Ishikawa (cell line): Measurements from ENCODE around the gene ZNF248.

Experiments used
- CEBPB ChIP-seq: IDR thresholded peaks from 2 replicates; pipeline ENCODE4 v1.6.1; 2012
- EGR1 ChIP-seq: IDR thresholded peaks from 2 replicates; pipeline ENCODE4 v1.6.1; 2012
- EP300 ChIP-seq: IDR thresholded peaks from 2 replicates; pipeline ENCODE4 v1.6.1; 2012; ENCODE audit warnings: borderline replicate concordance
- RAD21 ChIP-seq: IDR thresholded peaks from 2 replicates; pipeline ENCODE4 v1.6.1; 2012; ENCODE audit warnings: low read depth
- TCF12 ChIP-seq: IDR thresholded peaks from 2 replicates; pipeline ENCODE4 v1.6.1; 2012; ENCODE audit warnings: low read depth
- TEAD4 ChIP-seq: IDR thresholded peaks from 2 replicates; pipeline ENCODE4 v1.6.1; 2012
- ZBTB7A ChIP-seq: IDR thresholded peaks from 2 replicates; pipeline ENCODE4 v1.6.1; 2012; ENCODE audit warnings: low read depth
- TF ChIP-seq, protein P1 (sequence below): IDR thresholded peaks from 2 replicates; pipeline ENCODE4 v1.6.1; 2012

DNA sequence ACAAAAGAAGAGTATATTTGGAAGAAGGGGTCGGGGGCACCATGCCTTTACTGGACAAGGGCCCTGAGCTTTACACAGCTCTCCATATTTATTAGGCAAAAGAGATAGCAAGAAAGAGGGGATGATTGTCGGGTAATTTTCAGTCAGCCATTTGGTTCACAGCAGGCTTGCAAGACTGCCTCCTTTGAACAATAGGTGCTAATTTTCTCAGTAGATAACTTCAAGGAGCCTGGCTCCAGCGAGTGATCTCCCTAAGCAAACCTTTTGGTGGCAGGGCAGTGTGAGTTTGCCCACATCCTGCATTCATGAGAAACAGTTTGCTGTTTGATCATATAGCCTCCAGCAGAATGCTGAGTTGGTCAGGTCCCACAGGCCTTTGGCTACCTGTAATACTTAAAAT, 94.3 kb downstream of the ZNF248 start:
- no peak for TF ChIP-seq TCF12
- TF ChIP-seq EGR1: no peak
- TF ChIP-seq RAD21: no peak
- no peak for TF ChIP-seq EP300
- no peak for TF ChIP-seq TEAD4
- TF ChIP-seq, protein P1, sequence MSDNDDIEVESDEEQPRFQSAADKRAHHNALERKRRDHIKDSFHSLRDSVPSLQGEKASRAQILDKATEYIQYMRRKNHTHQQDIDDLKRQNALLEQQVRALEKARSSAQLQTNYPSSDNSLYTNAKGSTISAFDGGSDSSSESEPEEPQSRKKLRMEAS: no peak
- no peak for TF ChIP-seq ZBTB7A
- no peak for TF ChIP-seq CEBPB
